K562 (cell line): Measurements from ENCODE around the gene FGF2. TPM values are rescaled to one million over a fixed set of nuclear protein-coding genes. Genes with fewer than 3 reads are reported as not detected.

Source experiments
- ARHGAP35 ChIP-seq: fragments of 450-650 bp; IDR thresholded peaks from 2 replicates; pipeline ENCODE4 v1.6.1; 2018; ENCODE audit not compliant: partially characterized antibody
- ARID2 ChIP-seq: fragments of 450-650 bp; IDR thresholded peaks from 2 replicates; pipeline ENCODE4 v1.6.1; 2017; ENCODE audit warnings: antibody characterized with exemption, mild to moderate bottlenecking
- ERF ChIP-seq: fragments of 450-650 bp; formaldehyde crosslinking; IDR thresholded peaks from 2 replicates; pipeline ENCODE4 v1.4.0; 2020; ENCODE audit warnings: mild to moderate bottlenecking, mixed read lengths
- FOXK2 ChIP-seq, 2 experiments: fragments of 450-650 bp; IDR thresholded peaks in 1 of 2; conservative IDR thresholded peaks in 1 of 2; 2 replicates each; pipeline ENCODE4 v1.6.1; 2016; ENCODE audit warnings: low read depth in 2 of 2, mild to moderate bottlenecking in 1 of 2
- HMG20B ChIP-seq: fragments of 250-450 bp; sonication (Bioruptor Pico); IDR thresholded peaks from 2 replicates; pipeline ENCODE4 v1.5.0; 2021; ENCODE audit warnings: mild to moderate bottlenecking
- NRF1 ChIP-seq, 2 experiments: fragments of 450-650 bp; IDR thresholded peaks in 1 of 2; conservative IDR thresholded peaks in 1 of 2; 2 replicates each; pipeline ENCODE4 v1.6.1; 2014; ENCODE audit warnings: mild to moderate bottlenecking in 2 of 2
- RFX5 ChIP-seq: IDR thresholded peaks from 2 replicates; pipeline ENCODE4 v1.6.1; 2011; ENCODE audit warnings: low read depth, mild to moderate bottlenecking, improper control_type of control experiment, low read length
- TAF15 ChIP-seq: fragments of 200-400 bp; formaldehyde crosslinking; IDR thresholded peaks from 2 replicates; pipeline ENCODE4 v1.6.1; 2017; ENCODE audit warnings: mild to moderate bottlenecking, low read depth, low read length, moderate library complexity
- THRAP3 ChIP-seq: fragments of 450-650 bp; IDR thresholded peaks from 2 replicates; pipeline ENCODE4 v1.6.1; 2016; ENCODE audit warnings: mild to moderate bottlenecking, inconsistent platforms, borderline replicate concordance
- ZFX ChIP-seq: sonication (generic); formaldehyde crosslinking; IDR thresholded peaks from 2 replicates; pipeline ENCODE4 v1.8.0; 2022; ENCODE audit warnings: mild to moderate bottlenecking, missing genetic modification reagents, moderate library complexity
- ZNF764 ChIP-seq: fragments of 250-450 bp; sonication (Bioruptor Pico); IDR thresholded peaks from 2 replicates; pipeline ENCODE4 v1.4.0; 2020; ENCODE audit warnings: low read depth, mild to moderate bottlenecking, moderate library complexity
- polyA plus RNA-seq, 8 experiments: library from polyadenylated mRNA; depleted of rRNA in 4 of 8; stranded (reverse) in 5 of 8; unstranded in 3 of 8; fragments of >200 nt; fragmentation: Nextera tagmentation in 2 of 8; fragmentation: Illumina TruSeq in 1 of 8; extraction: Ambion mirVana in 2 of 8; extraction: Trizol in 1 of 8; gene quantifications; 2 replicates each; pipeline versions ENCODE4 v1.2.1 to v1.2.3, GENCODE V29; 2011 to 2014; ENCODE audit warnings: inconsistent platforms in 1 of 8, missing spikeins in 1 of 8
- total RNA-seq, 7 experiments: library from RNA; depleted of rRNA in 6 of 7; stranded (reverse); fragments of >200 nt in 6 of 7; fragmentation: Illumina TruSeq in 2 of 7; extraction: Trizol in 2 of 7; gene quantifications; 2 replicates each; pipeline versions ENCODE4 v1.2.1 to v1.2.3, GENCODE V29; 2011 to 2021; ENCODE audit warnings: low replicate concordance in 1 of 7
- TF ChIP-seq, protein P1 (sequence below), 2 experiments: IDR thresholded peaks in 1 of 2; conservative IDR thresholded peaks in 1 of 2; 2 replicates each; pipeline ENCODE4 v1.6.1; 2016; ENCODE audit warnings: low read depth in 2 of 2, mild to moderate bottlenecking in 1 of 2, missing compliant biosample characterization in 1 of 2, missing genetic modification characterization in 1 of 2, moderate library complexity in 1 of 2
- TF ChIP-seq, protein P2 (sequence below), 2 experiments: IDR thresholded peaks; 2 replicates each; pipeline ENCODE4 v1.6.1; 2011; ENCODE audit warnings: borderline replicate concordance in 1 of 2, control low read depth in 1 of 2, low read depth in 1 of 2, low read length in 1 of 2, mild to moderate bottlenecking in 1 of 2, mixed read lengths in 1 of 2, moderate library complexity in 1 of 2; ENCODE audit not compliant: insufficient read depth in 1 of 2, insufficient read length in 1 of 2, poor library complexity in 1 of 2, severe bottlenecking in 1 of 2; ENCODE audit errors: extremely low read depth in 1 of 2
- TF ChIP-seq, protein P3 (sequence below): fragments of 450-650 bp; IDR thresholded peaks from 2 replicates; pipeline ENCODE4 v1.6.1; 2016; ENCODE audit warnings: low read depth, mild to moderate bottlenecking, moderate library complexity
- TF ChIP-seq, protein P4 (sequence below): IDR thresholded peaks from 2 replicates; pipeline ENCODE4 v1.6.1; 2016; ENCODE audit warnings: missing genetic modification characterization, missing compliant biosample characterization
- TF ChIP-seq, protein P5 (sequence below): fragments of 250-450 bp; sonication (Bioruptor Pico); IDR thresholded peaks from 2 replicates; pipeline ENCODE4 v1.9.0; 2021; ENCODE audit warnings: mild to moderate bottlenecking
- TF ChIP-seq, protein P6 (sequence below): fragments of 450-650 bp; formaldehyde crosslinking; IDR thresholded peaks from 2 replicates; pipeline ENCODE4 v1.4.0; 2020; ENCODE audit warnings: mild to moderate bottlenecking, moderate library complexity

FGF2 gene
- total and polyA plus RNA-seq, 9 of the 15 experiments (the other 6 are each of a cell fraction or from before 2014, with no cell fraction given): 2.5 to 19.4 (median 9.2) TPM

DNA sequence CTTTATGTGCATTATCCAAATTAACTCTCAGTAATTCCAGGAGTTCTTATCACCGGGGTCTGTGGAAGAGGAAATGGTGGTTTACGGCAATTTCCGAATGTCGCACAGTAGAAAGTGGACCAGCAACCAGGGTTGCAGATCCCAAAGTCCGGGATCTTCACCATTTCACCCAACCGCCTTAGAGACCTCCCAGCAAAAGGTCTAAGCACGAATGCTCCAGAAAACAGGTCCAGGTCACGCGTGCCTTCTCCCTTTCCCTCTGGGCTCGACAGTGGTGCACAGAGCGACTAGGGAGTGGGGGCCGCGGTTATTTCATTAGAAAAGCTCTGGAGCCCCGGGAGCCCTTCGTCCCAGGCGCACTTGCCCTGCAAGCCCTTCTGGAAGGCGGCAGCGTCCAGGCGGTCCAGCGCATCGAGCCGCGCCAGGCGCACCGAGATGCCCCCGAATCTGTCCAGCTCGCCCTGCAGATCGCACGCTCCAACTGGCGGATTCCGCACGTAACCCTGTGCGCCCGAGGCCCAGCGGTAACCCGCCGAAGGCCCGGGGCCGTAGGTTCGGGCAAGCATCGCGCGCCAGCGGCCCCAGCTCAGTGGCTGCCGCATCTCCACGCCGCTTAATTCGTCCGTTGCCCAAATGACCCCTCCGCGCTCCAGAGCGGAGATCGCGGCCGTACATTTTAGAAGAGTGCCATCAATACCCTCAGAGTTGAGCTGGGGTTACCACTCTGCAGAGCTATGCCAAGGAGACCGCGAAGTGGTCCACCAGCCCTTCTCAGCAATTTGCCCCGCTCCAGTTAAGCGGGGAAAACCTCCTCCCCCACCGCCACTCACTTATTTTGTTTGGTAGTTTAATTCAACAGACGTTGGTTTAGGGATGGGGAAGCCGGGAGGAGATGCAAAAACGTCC lies 95.6 kb downstream of the FGF2 start, which contains the start of gene NUDT6 (continued):
- TF ChIP-seq, protein P1, sequence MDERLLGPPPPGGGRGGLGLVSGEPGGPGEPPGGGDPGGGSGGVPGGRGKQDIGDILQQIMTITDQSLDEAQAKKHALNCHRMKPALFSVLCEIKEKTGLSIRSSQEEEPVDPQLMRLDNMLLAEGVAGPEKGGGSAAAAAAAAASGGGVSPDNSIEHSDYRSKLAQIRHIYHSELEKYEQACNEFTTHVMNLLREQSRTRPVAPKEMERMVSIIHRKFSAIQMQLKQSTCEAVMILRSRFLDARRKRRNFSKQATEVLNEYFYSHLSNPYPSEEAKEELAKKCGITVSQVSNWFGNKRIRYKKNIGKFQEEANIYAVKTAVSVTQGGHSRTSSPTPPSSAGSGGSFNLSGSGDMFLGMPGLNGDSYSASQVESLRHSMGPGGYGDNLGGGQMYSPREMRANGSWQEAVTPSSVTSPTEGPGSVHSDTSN (CRISPR knock-in tag; IDR thresholded peaks at IDR 0.05; ENCODE audit: low read depth): no peak
- TF ChIP-seq, protein P1 (tag; conservative IDR thresholded peaks at IDR 0.05; ENCODE audit: low read depth): no peak
- TF ChIP-seq ARHGAP35 (no peak), RFX5 (no peak), THRAP3 (no peak), FOXK2 (conservative IDR thresholded peaks at IDR 0.05 in 1 of 2, IDR thresholded peaks at IDR 0.05 in 1 of 2; ENCODE audit: low read depth in 2 of 2) (no peak), HMG20B (no peak), ARID2 (no peak), ERF (CRISPR knock-in tag) (no peak), ZFX (CRISPR knock-in tag) (peak; percentile 74), NRF1 (conservative IDR thresholded peaks at IDR 0.05 in 1 of 2, IDR thresholded peaks at IDR 0.05 in 1 of 2) (no peak), TAF15 (no peak), ZNF764 (CRISPR knock-in tag) (no peak)
- TF ChIP-seq, protein P2, sequence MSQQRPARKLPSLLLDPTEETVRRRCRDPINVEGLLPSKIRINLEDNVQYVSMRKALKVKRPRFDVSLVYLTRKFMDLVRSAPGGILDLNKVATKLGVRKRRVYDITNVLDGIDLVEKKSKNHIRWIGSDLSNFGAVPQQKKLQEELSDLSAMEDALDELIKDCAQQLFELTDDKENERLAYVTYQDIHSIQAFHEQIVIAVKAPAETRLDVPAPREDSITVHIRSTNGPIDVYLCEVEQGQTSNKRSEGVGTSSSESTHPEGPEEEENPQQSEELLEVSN (IDR thresholded peaks at IDR 0.05; ENCODE audit: borderline replicate concordance in 1 of 2, extremely low read depth in 1 of 2, insufficient read depth in 1 of 2, insufficient read length in 1 of 2, low read depth in 1 of 2, low read length in 1 of 2, poor library complexity in 1 of 2, severe bottlenecking in 1 of 2): no peak
- TF ChIP-seq, protein P3, sequence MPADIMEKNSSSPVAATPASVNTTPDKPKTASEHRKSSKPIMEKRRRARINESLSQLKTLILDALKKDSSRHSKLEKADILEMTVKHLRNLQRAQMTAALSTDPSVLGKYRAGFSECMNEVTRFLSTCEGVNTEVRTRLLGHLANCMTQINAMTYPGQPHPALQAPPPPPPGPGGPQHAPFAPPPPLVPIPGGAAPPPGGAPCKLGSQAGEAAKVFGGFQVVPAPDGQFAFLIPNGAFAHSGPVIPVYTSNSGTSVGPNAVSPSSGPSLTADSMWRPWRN: no peak
- TF ChIP-seq, protein P4, sequence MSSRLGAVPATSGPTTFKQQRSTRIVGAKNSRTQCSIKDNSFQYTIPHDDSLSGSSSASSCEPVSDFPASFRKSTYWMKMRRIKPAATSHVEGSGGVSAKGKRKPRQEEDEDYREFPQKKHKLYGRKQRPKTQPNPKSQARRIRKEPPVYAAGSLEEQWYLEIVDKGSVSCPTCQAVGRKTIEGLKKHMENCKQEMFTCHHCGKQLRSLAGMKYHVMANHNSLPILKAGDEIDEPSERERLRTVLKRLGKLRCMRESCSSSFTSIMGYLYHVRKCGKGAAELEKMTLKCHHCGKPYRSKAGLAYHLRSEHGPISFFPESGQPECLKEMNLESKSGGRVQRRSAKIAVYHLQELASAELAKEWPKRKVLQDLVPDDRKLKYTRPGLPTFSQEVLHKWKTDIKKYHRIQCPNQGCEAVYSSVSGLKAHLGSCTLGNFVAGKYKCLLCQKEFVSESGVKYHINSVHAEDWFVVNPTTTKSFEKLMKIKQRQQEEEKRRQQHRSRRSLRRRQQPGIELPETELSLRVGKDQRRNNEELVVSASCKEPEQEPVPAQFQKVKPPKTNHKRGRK (tag): no peak
- TF ChIP-seq, protein P5, sequence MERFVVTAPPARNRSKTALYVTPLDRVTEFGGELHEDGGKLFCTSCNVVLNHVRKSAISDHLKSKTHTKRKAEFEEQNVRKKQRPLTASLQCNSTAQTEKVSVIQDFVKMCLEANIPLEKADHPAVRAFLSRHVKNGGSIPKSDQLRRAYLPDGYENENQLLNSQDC (CRISPR knock-in tag): no peak
- TF ChIP-seq, protein P6, sequence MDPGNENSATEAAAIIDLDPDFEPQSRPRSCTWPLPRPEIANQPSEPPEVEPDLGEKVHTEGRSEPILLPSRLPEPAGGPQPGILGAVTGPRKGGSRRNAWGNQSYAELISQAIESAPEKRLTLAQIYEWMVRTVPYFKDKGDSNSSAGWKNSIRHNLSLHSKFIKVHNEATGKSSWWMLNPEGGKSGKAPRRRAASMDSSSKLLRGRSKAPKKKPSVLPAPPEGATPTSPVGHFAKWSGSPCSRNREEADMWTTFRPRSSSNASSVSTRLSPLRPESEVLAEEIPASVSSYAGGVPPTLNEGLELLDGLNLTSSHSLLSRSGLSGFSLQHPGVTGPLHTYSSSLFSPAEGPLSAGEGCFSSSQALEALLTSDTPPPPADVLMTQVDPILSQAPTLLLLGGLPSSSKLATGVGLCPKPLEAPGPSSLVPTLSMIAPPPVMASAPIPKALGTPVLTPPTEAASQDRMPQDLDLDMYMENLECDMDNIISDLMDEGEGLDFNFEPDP (CRISPR knock-in tag): no peak
